Measurements from ENCODE around the gene SPR.

Gene SPR

GRCh38 chr2:72917138-72917876 lies 30.1 kb downstream of the SPR start, which contains the start of gene EMX1:
TSS of gene EMX1 (plus strand) at chr2:72917519. CDS start at chr2:72917853, 334 bp downstream.
- H3K36me3 ChIP-seq (ENCODE audit: insufficient read depth, low read length) = no peaks in the 10 kb centered on the region
- peak within 1 kb of the TSS; percentile 59 for H3K4me3 ChIP-seq (ENCODE audit: low read length)
- no peak within 1 kb of the TSS for H3K27ac ChIP-seq (ENCODE audit: low read depth, low read length)
- H3K27me3 ChIP-seq (ENCODE audit: insufficient read depth, low read length) = peaks cover 100% of the 10 kb centered on the region
- WGBS = under 1% methylated on average over 77 of the region's 82 CpGs
- no peak within 1 kb of the TSS for H3K9ac ChIP-seq (ENCODE audit: low read depth, low read length)
- peaks cover 30% of the 10 kb centered on the region for H3K4me1 ChIP-seq (ENCODE audit: insufficient read depth, low read length)
- H3K9me3 ChIP-seq (ENCODE audit: insufficient read depth, low read depth, low read length) = no peaks in the 10 kb centered on the region

DNA sequence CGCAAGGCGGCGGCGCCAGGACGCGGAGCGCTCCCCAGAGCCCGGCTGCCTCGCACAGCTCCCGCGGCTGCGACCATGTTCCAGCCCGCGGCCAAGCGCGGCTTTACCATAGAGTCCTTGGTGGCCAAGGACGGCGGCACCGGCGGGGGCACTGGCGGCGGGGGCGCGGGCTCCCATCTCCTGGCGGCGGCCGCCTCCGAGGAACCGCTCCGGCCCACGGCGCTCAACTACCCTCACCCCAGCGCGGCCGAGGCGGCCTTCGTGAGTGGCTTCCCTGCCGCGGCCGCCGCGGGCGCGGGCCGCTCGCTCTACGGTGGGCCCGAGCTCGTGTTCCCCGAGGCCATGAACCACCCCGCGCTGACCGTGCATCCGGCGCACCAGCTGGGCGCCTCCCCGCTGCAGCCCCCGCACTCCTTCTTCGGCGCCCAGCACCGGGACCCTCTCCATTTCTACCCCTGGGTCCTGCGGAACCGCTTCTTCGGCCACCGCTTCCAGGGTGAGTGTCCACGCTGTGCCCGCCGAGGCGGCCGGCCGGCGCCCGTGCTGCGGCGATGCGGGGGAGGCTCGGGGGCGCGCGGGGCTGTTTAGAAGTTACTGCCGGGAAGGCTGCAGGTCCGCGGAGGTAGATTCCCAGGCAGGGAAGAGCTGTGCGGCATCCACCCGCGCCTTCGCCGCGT lies 30.8 kb downstream of the SPR start:
- Histone ChIP-seq H3K27me3 (ENCODE audit: insufficient read depth, low read length) (peaks cover 100% of the 10 kb centered on the region), H3K4me3 (ENCODE audit: low read length) (peak overlapping the region; percentile 46)
- under 1% methylated on average over 89 of the region's 89 CpGs for WGBS

DNA sequence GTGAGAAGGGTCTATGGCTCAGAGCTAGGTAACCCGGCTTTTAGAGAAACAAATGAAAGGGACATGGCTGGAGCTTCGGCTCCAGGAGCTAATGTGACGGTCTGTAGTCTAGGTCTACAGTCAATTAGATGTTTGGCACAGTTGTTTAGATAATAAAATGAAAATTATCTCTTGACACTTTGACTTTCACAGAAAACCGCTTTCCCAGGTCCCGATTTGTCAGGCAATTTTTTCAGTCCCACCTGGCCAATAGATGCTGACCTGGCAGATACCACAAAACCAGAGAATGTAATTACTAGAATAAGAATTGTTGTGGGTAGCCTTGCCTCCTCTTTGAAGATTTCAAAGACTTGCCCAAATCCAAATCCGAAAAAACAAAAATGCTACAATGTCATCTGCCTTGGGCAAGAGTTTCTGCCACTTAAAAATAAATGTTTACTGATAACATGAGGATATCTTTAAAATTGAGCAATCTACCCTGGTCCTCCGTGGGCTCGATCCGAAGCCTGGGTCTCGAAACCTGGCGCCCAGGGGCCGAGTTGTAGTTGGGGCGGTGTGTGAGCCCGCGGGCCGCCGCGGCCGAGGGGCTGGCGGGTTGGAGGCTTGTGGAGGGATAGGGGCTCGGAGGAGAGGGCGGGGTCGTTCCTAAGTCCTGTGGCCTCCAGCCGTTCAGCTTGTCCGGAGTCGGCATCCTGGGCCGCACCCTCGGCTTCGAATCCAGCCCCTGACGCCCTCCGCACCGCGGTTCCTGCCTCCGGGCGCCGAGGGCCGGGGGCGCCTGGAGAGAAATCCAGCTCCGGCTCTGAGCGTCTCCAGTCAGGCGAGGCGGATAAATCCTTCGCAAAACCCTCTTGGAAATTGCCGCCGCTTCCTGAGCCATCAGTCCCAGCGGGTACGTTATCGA lies 32.5 kb downstream of the SPR start:
- WGBS = 2% methylated on average over 48 of the region's 48 CpGs
- Histone ChIP-seq H3K27me3 (ENCODE audit: insufficient read depth, low read length) (peaks cover 100% of the 10 kb centered on the region), H3K9me3 (ENCODE audit: insufficient read depth, low read depth, low read length) (no peaks in the 10 kb centered on the region), H3K4me1 (ENCODE audit: insufficient read depth, low read length) (peaks cover 28% of the 10 kb centered on the region), H3K36me3 (ENCODE audit: insufficient read depth, low read length) (no peaks in the 10 kb centered on the region), H3K4me3 (ENCODE audit: low read length) (peak overlapping the region; percentile 46), H3K9ac (ENCODE audit: low read depth, low read length) (no peak overlapping the region), H3K27ac (ENCODE audit: low read depth, low read length) (no peak overlapping the region)

More for the DNA sequence above, 30.8 kb downstream of the SPR start:
- H3K27ac ChIP-seq (ENCODE audit: low read depth, low read length) = no peak overlapping the region
- H3K36me3 ChIP-seq (ENCODE audit: insufficient read depth, low read length) = no peaks in the 10 kb centered on the region
- no peaks in the 10 kb centered on the region for H3K9me3 ChIP-seq (ENCODE audit: insufficient read depth, low read depth, low read length)
- no peak overlapping the region for H3K9ac ChIP-seq (ENCODE audit: low read depth, low read length)
- H3K4me1 ChIP-seq (ENCODE audit: insufficient read depth, low read length) = peaks cover 30% of the 10 kb centered on the region

DNA sequence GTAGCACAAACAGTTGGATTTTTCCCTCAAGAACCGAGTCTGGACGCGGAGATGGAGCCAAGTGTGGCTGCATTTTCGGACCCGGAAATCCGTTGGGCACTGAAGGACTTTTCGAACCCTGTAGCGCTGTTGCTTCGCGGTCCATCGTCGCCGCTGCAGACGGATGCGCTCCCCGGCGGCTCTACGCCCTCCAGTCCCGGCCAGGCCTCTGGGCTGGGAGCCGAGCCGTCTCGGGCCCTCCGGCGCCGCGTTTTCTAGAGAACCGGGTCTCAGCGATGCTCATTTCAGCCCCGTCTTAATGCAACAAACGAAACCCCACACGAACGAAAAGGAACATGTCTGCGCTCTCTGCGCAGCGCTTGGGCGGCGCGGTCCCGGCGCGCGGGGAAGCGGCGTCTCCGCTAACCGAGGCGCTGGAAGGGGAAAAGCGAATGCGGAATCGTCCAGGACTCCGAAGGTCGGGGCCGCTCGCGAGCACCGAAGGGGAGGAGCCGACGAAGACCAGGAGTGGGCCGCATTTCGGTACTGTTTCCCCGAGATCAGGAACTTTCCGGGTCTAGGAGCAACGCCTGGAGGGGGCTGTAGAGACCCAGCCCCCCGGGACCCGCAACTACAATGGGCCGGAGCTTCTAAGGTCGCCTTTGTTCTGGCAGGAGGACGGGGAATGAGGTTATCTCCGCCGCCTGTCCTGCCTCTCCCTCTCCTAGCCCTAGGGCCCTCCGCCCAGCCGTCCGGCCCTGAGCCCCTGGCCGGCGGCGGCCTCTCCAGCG lies 33.3 kb downstream of the SPR start:
- Histone ChIP-seq H3K9ac (ENCODE audit: low read depth, low read length) (no peak overlapping the region), H3K27me3 (ENCODE audit: insufficient read depth, low read length) (peaks cover 100% of the 10 kb centered on the region), H3K4me3 (ENCODE audit: low read length) (peak overlapping the region; percentile 40), H3K36me3 (ENCODE audit: insufficient read depth, low read length) (no peaks in the 10 kb centered on the region), H3K27ac (ENCODE audit: low read depth, low read length) (no peak overlapping the region), H3K9me3 (ENCODE audit: insufficient read depth, low read depth, low read length) (no peaks in the 10 kb centered on the region), H3K4me1 (ENCODE audit: insufficient read depth, low read length) (peaks cover 28% of the 10 kb centered on the region)
- under 1% methylated on average over 77 of the region's 77 CpGs for WGBS

DNA sequence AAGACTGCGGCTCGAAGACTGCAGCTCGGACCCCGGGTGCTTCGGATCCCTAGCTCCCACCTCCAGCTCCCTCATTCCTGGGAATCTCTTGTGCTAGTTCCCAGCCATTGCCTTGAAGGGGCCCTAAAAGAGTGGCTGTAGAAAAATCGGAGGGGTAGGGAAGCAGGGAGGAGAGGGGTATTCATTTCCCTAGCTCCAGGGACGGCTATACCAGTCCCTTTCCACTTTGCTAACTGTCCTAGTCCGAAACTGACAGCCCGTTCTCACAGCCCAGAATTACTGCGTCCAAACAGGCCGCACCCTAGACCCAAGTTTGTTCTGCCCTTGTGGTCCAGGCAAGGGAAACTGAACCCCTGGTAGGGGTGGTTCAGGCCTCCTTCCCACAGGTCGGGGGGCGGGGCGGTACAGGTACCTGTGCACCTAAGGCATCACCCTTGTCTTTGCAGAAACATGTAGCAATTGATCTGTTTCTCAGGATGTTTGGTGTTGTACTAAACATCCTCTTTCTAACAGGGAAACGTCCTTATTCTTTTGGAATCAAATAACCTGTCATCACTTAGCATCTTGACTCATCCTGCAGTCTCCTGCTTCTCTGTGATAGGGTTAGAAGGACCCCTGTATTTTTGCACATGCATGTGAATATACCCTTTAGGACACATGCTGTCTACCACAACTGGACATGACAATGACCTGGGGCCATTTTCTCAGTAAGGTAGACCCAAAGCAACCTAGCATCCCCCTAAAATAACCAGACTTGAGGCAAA lies 34.1 kb downstream of the SPR start:
- peak overlapping the region; percentile 40 for H3K4me3 ChIP-seq (ENCODE audit: low read length)
- no peak overlapping the region for H3K9ac ChIP-seq (ENCODE audit: low read depth, low read length)
- H3K9me3 ChIP-seq (ENCODE audit: insufficient read depth, low read depth, low read length) = no peaks in the 10 kb centered on the region
- H3K27ac ChIP-seq (ENCODE audit: low read depth, low read length) = no peak overlapping the region
- H3K4me1 ChIP-seq (ENCODE audit: insufficient read depth, low read length) = peaks cover 34% of the 10 kb centered on the region
- H3K36me3 ChIP-seq (ENCODE audit: insufficient read depth, low read length) = no peaks in the 10 kb centered on the region
- peaks cover 100% of the 10 kb centered on the region for H3K27me3 ChIP-seq (ENCODE audit: insufficient read depth, low read length)
- 15% methylated on average over 15 of the region's 15 CpGs for WGBS

GRCh38 chr2:72921853-72922252 lies 34.6 kb downstream of the SPR start:
- H3K27me3 ChIP-seq (ENCODE audit: insufficient read depth, low read length) = peaks cover 100% of the 10 kb centered on the region
- 28% methylated on average over 1 of the region's 1 CpG for WGBS
- H3K27ac ChIP-seq (ENCODE audit: low read depth, low read length) = no peak overlapping the region
- no peak overlapping the region for H3K9ac ChIP-seq (ENCODE audit: low read depth, low read length)
- peaks cover 34% of the 10 kb centered on the region for H3K4me1 ChIP-seq (ENCODE audit: insufficient read depth, low read length)
- H3K36me3 ChIP-seq (ENCODE audit: insufficient read depth, low read length) = no peaks in the 10 kb centered on the region
- no peak overlapping the region for H3K4me3 ChIP-seq (ENCODE audit: low read length)
- H3K9me3 ChIP-seq (ENCODE audit: insufficient read depth, low read depth, low read length) = no peaks in the 10 kb centered on the region

- Histone ChIP-seq H3K4me3 (ENCODE audit: low read length) (peak overlapping the region; percentile 36), H3K36me3 (ENCODE audit: insufficient read depth, low read length) (no peaks in the 10 kb centered on the region), H3K27me3 (ENCODE audit: insufficient read depth, low read length) (peaks cover 100% of the 10 kb centered on the region), H3K27ac (ENCODE audit: low read depth, low read length) (no peak overlapping the region), H3K9me3 (ENCODE audit: insufficient read depth, low read depth, low read length) (no peaks in the 10 kb centered on the region), H3K9ac (ENCODE audit: low read depth, low read length) (no peak overlapping the region), H3K4me1 (ENCODE audit: insufficient read depth, low read length) (peaks cover 32% of the 10 kb centered on the region)
- WGBS = 1% methylated on average over 36 of the region's 36 CpGs
These were observed 36.7 kb downstream of the SPR start for GRCh38 chr2:72923833-72924352.

GRCh38 chr2:72924353-72925240 lies 37.4 kb downstream of the SPR start:
- H3K9me3 ChIP-seq (ENCODE audit: insufficient read depth, low read depth, low read length) = no peaks in the 10 kb centered on the region
- no peaks in the 10 kb centered on the region for H3K36me3 ChIP-seq (ENCODE audit: insufficient read depth, low read length)
- peaks cover 100% of the 10 kb centered on the region for H3K27me3 ChIP-seq (ENCODE audit: insufficient read depth, low read length)
- H3K4me1 ChIP-seq (ENCODE audit: insufficient read depth, low read length) = peaks cover 26% of the 10 kb centered on the region; the same call in 1 of the 2 replicates
- WGBS = under 1% methylated on average over 61 of the region's 61 CpGs
- H3K9ac ChIP-seq (ENCODE audit: low read depth, low read length) = no peak overlapping the region
- H3K4me3 ChIP-seq (ENCODE audit: low read length) = peak overlapping the region; percentile 36
- no peak overlapping the region for H3K27ac ChIP-seq (ENCODE audit: low read depth, low read length)

DNA sequence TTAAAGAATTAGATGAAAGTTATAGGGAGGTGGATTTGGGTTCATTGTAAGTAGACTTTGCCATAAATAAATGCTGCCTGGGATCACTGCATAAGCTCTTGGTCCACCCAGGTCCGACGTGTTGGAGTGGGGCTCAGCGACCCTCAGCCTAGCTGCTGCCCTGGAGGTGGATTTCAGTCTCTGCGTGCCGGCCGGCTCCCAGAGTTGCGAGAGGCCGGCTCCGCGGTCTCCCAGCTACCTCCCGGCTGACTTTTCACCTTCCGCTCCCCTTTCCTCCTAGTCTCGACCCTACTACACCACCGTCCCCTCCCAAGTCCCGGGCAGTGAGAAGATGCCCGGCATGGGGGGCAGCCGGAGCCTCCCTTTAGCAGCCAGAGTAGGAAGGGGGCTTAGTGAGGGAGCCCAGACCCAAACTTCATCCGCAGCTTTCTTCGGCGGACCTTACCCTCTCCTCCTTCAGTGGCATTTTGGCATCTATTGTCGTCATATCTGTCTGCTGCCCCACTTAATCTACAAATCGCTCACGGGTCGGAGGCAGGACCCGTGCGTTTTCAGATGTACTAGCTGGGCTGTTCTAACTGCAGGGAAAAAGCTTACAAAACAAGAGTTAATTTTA lies 38.2 kb downstream of the SPR start:
- H3K9me3 ChIP-seq (ENCODE audit: insufficient read depth, low read depth, low read length) = no peaks in the 10 kb centered on the region
- H3K9ac ChIP-seq (ENCODE audit: low read depth, low read length) = no peak overlapping the region
- H3K27me3 ChIP-seq (ENCODE audit: insufficient read depth, low read length) = peaks cover 100% of the 10 kb centered on the region
- no peaks in the 10 kb centered on the region for H3K36me3 ChIP-seq (ENCODE audit: insufficient read depth, low read length)
- no peak overlapping the region for H3K27ac ChIP-seq (ENCODE audit: low read depth, low read length)
- 2% methylated on average over 25 of the region's 26 CpGs for WGBS
- peak overlapping the region; percentile 36; the same call in 1 of the 2 replicates for H3K4me3 ChIP-seq (ENCODE audit: low read length)
- peaks cover 25% of the 10 kb centered on the region; the same call in 1 of the 2 replicates for H3K4me1 ChIP-seq (ENCODE audit: insufficient read depth, low read length)

Measured in HUES64 (cell line).